Measurements from ENCODE around the gene IFFO2.
A peak's percentile ranks its signal among the peaks of the same experiment; 100 is the strongest.

Gene IFFO2

DNA sequence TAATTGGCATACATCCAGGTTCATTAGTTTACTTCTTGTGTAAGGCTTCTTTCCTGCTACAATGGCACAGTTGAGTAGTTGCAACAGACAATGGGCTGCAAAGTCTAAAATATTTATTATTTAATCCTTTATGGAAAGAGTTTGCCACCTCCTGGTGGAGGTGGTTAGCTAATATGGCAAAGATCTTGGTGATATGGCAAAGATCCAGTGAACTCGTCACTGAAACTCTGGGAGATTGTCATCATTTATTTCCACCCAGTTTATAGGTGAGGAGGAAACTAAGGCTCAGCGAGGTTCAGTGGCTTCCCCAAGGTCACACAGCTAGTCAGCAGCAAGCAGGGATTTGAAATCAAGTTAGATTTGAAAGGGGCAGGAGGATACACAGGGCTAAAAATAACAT is 16.1 kb upstream of the IFFO2 start:
- DNase-seq (ENCODE audit: low read depth in 2 of 2) = no peak

GRCh38 chr1:18970762-18971161 is 14.3 kb upstream of the IFFO2 start:
- DNase-seq (ENCODE audit: low read depth in 2 of 2) = no peak

- no peak for DNase-seq (ENCODE audit: low read depth in 2 of 2)
Observed at GRCh38 chr1:18970358-18970757, 13.9 kb upstream of the IFFO2 start.

DNA sequence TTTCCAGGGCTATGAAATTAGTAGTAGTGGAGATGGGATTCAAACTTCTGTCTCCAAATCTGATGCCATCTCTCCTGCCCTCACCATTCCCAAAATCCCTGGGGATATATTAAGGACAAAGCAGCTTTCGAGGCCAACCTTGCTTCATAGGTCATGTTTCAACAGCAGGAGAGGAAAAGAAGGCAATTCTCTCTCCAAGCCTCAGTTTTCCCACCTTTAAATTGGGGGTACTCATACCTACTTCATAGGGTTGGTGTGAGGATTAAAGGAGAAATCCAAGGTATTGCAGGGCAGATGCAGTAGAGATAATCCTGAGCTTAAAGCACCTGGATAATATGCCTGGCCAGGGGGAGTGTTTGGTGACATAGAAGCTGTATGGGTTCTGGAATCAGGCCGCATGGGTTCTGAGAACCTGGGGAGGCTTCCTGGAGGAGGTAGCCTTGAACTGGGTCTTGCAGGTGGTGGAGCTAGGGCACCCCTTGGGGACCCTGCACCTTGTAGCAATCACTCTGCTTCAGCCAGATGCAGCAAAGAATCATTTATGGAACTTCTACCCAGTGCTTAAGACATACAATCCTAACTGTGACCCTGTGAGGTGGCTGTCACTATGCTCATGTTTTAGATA is 10.7 kb upstream of the IFFO2 start:
- no peak for DNase-seq (ENCODE audit: low read depth in 2 of 2)

- no peak for DNase-seq (ENCODE audit: low read depth in 2 of 2)
Observed at GRCh38 chr1:18965206-18966173, 9.0 kb upstream of the IFFO2 start.

GRCh38 chr1:18963968-18964367 is 7.5 kb upstream of the IFFO2 start:
- no peak for DNase-seq (ENCODE audit: low read depth in 2 of 2)

GRCh38 chr1:18962855-18963737 is 6.6 kb upstream of the IFFO2 start:
- no peak for DNase-seq (ENCODE audit: low read depth in 2 of 2)

DNA sequence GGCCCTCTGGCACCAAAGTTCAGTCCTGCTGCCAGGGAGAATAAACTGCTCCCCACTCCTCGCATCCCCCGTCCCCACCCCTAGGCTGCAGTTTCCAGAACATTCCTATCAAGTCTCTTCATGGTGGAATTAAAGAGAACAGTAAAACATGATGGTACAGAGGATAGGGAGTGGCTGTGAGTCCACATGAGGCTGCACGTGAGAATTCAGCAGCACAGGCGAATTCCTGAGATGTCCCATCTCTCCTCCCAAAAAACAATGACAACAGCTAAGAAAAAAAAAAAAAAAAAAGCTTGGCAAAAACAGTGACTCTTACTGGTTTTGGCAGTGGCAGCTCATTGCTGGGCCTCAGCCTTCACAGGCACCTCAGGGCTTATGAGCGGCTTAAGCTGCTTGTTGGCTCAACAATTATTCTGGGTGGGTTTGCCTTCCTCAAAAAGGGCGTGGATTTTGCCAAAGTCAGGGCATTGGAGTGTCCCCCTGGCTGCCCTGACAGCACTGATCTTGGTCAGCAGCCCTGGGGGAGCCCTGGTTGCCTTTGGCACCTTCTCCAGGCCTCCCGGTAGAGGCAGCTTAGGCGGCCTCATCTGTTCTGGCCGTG is 5.7 kb upstream of the IFFO2 start:
- DNase-seq (ENCODE audit: low read depth in 2 of 2) = no peak

DNA sequence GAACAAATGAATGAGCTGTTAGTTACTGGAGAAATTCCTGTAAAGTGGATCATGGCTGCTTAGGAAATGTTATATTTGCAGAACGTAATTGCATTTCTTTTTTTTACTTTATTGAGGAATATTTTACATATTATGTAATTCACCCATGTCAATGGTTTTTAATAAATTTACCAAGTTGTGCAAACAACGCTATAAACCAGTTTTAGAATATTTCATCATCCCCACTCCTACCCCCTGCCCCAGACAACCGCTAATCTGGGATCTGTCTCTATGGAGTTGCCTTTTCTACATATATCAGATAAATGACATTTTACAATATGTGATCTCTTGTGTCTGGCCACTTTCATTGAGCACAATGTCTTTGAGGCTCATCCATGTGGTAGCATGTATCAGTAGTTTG is 4.3 kb upstream of the IFFO2 start:
- DNase-seq (ENCODE audit: low read depth in 2 of 2) = no peak

GRCh38 chr1:18960409-18960808 is 3.9 kb upstream of the IFFO2 start:
- no peak for DNase-seq (ENCODE audit: low read depth in 2 of 2)

DNA sequence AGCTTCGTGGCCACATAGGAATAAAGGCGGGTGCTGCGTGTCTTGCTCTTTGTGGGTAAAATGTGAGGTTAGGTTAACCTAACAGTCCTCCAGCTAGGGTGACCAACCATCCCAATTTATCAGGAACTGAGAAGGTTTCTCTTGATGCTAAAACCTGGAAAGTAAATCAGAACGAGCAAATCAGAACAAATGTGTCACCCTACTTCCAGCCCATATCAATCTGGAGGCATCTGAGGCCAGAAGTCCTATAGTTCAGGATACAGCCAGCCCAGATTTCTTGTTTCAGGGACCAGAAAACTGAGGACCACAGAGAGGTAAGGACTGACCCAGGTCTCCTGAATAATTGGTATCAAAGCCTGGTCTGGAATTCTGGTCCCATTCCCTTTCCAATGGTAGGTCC is 3.1 kb upstream of the IFFO2 start:
- no peak for DNase-seq (ENCODE audit: low read depth in 2 of 2)

DNA sequence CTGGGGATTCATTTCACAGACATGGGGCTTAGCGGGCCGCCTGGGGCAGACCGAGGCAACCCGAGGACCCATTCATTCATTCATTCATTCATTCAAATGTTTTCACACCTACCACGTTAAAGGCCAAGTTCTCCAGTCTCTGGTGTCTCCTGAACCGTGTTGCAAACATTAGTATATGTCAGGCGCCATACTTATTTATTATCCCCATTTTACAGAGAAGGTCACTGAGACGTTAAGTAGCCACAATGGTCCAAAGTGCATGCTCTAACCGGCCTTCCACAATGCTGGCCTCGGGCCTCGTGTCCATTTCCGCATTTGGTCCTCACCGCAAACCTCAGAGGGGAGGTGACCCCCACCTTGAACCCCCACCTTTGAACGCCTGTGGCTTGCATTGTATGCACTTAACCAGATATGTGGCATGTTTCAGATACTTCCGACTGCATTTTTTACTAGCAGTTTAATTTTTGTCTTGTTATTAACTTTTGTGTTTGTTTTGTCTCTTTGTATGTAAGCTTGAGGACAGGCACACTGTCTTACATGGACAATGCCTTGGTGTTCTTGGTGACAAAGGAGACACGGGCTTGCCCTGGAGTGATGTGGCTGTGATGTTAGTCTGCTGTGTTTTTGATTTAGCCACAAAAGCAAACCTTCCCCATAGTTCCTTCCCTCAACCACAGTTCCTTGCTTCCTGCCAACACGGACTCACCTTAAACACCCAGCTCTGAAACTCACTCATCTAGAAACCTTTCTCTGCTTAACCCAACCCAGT is 1.2 kb upstream of the IFFO2 start:
- DNase-seq (ENCODE audit: low read depth in 2 of 2) = no peak

DNA sequence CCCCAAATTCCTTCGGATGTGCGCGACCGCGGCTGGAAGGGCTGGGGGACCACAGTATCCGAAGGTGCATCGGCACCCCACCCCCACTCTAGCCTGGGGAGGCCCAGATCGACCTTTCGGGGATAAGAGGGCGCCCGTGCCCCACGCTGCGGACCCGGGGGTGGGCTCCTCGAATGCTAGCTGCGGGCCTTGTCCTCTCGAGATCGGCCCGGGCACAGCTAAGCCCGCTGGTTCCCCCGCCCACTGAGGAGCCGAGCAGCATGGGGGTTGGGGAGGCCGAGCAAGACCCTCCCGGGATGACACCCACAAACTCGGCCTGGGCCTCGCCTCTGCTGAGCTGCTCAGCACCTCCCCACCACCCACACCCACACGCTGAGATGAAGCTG is 653 bp upstream of the IFFO2 start:
- DNase-seq (ENCODE audit: low read depth in 2 of 2) = no peak

DNA sequence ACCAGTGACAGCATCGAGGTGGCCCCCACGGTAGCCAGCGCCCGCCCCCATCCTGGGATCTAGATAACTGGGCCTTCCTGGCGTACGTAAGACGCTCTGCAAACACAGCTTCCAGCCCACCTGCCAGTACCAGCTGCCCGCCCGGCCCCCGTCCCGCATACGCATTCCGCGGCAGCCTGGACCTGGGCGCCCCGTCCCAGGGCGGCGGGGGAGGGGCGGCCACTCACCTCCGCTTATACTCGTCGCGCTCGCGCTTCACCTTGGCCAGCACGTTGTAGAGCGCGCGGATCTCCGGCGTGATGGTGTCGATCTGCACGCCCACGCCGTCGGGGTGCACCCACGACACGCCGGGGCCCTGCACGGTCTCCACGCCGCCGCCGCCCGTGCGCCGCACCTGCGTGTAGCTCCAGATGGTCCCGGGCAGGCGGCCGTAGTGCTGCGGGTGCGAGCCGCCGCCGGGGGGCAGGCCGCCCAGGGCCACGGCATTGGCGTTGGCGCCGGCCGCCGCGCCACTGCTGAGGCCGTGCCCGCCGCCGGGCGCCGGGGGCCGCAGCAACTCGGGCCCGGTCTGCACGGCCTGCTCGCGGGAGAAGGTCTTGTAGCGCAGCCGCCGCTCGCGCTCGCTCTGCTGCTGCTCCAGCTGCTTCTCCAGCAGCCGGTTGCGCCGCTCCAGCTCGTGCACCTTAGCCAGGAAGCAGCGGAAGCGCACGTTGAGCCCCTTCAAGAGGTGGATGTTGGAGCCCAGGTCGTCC is 859 bp downstream of the IFFO2 start:
- DNase-seq (ENCODE audit: low read depth in 2 of 2) = no peak

- no peak for DNase-seq (ENCODE audit: low read depth in 2 of 2)
Observed at GRCh38 chr1:18955131-18955440, 1.4 kb downstream of the IFFO2 start.

- no peak for DNase-seq (ENCODE audit: low read depth in 2 of 2)
Observed at GRCh38 chr1:18954270-18955071, 2.0 kb downstream of the IFFO2 start.

DNA sequence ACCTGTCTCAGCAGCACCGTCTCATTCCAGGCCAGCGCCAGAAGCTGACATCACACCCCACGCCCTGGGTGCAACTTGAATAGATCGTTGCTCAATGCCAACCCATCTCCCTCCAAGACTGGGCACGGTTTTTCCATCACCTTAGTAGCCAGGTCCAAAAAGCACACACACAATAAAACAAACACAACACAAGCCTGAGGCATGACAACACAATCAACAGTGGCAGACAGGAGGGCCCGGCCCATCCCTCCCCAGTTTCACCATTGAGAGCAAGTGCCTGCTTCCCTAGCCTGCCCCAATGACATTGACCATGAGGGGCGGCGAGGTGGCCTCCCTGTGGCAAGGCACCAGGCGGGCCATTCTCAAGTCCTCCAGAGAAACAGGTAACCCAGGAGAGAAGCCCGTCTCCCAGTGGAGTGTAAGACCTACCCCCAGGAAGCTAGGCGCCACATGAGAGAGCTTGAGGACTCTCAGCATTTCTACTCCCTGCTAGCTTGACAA is 2.7 kb downstream of the IFFO2 start:
- no peak for DNase-seq (ENCODE audit: low read depth in 2 of 2)

GRCh38 chr1:18951818-18952391 is 4.6 kb downstream of the IFFO2 start:
- peak; percentile 56 to 62 for DNase-seq (ENCODE audit: low read depth in 2 of 2)

GRCh38 chr1:18951416-18951815 is 5.1 kb downstream of the IFFO2 start:
- DNase-seq (ENCODE audit: low read depth in 2 of 2) = no peak

All from stimulated activated CD8-positive, alpha-beta memory T cell treated with anti-CD3 and anti-CD28 coated beads, Interleukin-2, amount 100 ng/mL, for 1 hour (primary cell).